ENCODE results near the gene TP53BP2.

- TF ChIP-seq CTCF (IDR thresholded peaks at IDR 0.05; ENCODE audit: poor library complexity, severe bottlenecking) (no peak), RAD21 (conservative IDR thresholded peaks at IDR 0.05) (no peak), REST (IDR thresholded peaks at IDR 0.05; ENCODE audit: borderline replicate concordance) (no peak), EZH2 (IDR thresholded peaks at IDR 0.05; ENCODE audit: borderline replicate concordance, insufficient read depth, low read length, poor library complexity, severe bottlenecking) (no peak), POLR2AphosphoS5 (IDR thresholded peaks at IDR 0.05) (no peak)
Measured at GRCh38 chr1:223729906-223730305, 115.8 kb downstream of the TP53BP2 start.

All from neural cell (in vitro differentiated cells).